NCI-H510A treated with DMSO at 0.1 percent for 48 hours (cell line): ENCODE measurements around the gene TECPR2.

ENCODE experiments used
- DNase-seq: peaks from one replicate; lab custom pipeline; 2025; lab: John Stamatoyannopoulos, UW

The TECPR2 gene

DNA sequence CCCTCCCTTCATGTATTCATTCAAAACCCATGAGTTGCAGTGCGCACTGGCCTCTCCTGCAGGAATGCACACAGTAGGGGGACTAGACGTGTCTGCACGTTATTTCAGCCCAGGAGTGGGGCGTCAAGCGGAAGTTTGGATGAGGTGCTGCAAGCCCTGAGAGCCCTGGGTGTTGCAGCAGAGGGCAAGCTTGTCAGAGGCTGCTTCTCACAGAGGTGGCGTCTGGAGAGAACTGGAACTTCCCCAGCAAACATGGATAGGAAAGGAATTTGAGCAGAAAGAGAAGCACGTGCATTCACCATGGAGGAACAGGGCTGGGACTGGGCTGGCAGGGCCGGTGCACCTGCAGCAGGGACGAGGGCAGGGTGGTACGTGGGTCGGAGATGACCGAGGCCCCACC, 64.9 kb downstream of the TECPR2 start:
- DNase-seq, result no peak

- no peak for DNase-seq
Measured at GRCh38 chr14:102430212-102430908, 67.6 kb downstream of the TECPR2 start.

DNA sequence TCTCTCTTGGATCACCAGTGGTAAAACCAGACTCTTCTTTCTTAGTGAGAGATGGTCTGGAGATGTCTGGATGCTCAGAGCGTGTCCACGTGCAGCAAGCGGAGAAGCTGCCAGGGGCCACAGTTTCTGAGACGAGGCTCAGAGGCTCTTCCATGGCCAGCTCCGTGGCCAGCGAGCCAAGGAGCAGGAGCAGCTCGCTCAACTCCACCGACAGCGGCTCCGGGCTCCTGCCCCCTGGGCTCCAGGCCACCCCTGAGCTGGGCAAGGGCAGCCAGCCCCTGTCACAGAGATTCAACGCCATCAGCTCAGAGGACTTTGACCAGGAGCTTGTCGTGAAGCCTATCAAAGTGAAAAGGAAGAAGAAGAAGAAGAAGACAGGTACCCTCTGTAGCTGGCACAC, 69.0 kb downstream of the TECPR2 start:
- no peak for DNase-seq

DNA sequence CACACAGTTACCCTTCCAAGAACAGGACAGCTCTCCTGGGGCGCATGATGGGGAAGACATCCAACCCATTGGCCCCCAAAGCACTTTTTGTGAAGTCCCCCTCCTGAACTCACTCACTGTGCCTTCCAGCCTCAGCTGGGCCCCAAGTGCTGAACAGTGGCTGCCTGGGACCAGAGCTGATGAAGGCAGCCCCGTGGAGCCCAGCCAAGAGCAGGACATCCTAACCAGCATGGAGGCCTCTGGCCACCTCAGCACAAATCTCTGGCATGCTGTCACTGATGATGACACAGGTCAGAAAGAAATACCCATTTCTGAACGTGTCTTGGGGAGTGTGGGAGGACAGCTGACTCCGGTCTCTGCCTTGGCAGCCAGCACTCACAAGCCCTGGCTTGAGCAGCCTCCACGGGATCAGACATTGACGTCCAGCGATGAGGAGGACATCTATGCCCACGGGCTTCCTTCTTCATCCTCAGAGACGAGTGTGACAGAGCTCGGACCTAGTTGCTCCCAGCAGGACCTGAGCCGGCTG, 72.0 kb downstream of the TECPR2 start:
- no peak for DNase-seq

DNA sequence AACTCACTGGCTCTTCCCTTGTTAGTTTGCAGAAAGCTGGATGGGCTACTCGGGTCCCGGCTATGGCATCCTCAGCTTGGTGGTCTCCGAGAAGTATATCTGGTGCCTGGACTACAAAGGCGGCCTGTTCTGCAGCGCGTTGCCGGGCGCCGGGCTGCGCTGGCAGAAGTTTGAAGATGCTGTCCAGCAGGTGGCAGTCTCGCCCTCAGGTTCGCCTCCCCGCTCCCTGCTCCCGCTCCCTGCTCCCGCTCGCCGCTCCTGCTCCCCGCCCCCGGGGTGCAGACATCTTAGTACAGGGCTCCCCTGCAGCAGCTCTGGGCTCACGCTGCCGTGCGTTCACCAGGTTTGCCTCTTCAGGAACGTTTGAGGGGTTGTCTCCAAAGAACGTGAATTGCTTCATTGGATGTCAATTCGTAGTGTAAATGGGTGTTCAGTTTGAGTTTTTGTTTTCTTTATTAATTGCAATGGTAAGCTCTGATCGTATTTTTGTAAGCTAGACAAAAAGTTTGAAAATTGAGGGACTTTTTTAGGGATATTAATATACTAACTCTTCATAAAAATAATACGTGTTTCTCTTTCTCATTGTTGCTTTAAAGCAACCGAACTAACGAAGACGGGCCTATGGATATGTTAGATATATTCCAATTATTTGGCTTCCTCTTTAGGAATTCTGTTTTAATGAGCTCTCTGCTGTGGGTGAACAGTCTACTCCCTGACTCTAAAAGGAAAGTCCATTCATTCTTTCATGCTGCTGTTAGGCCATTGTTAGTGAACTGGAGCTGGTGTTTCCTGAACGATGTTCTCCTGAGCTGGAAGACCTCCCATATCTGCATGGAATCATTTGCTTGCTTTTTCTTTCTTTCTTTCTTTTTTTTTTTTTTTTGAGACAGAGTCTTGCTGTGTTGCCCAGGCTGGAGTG, 75.5 kb downstream of the TECPR2 start:
- peak; percentile 78 for DNase-seq

- DNase-seq, result no peak
Measured at GRCh38 chr14:102439556-102439955, 76.8 kb downstream of the TECPR2 start.

DNA sequence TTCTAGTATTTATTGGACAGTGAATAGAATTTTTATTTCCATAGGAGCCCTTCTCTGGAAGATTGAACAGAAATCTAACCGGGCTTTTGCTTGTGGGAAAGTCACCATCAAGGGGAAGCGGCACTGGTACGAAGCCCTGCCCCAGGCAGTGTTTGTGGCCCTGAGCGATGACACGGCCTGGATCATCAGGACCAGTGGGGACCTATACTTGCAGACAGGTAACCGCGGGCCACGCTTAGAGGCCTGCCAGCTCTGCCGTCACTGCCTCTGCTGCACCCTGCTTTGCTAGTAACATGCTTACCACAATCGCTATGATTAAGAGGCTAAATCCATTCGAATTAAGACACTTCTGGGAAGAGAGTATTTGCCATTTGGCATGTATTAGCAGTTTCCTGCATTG, 77.7 kb downstream of the TECPR2 start:
- DNase-seq, result no peak

DNA sequence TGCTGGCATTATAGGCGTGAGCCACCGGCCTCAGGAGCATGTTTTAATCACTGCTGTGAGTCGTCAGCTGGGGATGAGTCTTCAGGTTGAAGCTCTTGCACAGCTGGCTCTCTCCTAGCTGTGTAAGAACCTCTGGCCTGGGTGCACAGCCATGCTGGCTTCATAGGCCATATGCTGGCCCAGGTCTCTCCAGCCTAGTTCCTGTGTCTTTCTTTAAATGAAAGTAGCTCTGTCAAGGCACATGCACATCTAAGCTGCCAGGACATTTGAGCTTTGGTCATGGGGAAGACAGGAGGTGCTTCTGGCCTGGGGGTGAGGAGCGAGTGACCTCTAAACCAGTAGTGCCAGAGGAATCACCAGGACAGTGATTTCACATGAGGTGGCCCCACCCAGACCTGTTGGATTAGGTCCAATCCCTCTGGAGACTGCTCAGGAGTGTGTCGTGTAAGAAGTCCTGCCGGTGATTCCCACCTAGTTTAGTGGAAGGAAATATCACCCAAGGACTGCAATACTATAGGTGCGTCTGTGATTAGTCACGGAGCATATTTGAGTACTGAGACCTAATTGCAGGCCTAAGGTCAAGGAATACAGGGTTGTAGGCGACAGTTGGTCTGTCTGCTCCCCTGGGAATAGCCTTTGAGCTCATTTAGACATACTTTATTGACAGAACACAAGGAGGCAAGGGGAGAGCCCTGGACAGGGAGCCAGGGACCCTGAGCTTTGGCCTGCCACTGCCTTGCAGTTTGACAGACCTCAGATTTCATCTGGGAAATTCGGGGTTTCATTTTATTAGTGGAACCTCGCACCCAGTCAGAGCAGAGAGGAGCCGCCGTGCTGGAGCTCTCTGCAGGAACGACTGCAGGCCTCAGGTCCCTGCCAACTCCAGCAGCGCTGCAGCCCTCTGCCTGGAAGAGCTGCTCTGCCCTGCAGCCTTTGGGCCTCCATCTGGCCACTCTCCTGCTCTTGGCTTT, 79.8 kb downstream of the TECPR2 start:
- no peak for DNase-seq

- no peak for DNase-seq
Measured at GRCh38 chr14:102445066-102445465, 82.3 kb downstream of the TECPR2 start.

- no peak for DNase-seq
Measured at GRCh38 chr14:102445641-102446040, 82.9 kb downstream of the TECPR2 start.

GRCh38 chr14:102450206-102451063, 87.7 kb downstream of the TECPR2 start:
- DNase-seq, result no peak

GRCh38 chr14:102451064-102451352, 88.3 kb downstream of the TECPR2 start:
- DNase-seq, result no peak

GRCh38 chr14:102452302-102452701, 89.6 kb downstream of the TECPR2 start:
- no peak for DNase-seq

DNA sequence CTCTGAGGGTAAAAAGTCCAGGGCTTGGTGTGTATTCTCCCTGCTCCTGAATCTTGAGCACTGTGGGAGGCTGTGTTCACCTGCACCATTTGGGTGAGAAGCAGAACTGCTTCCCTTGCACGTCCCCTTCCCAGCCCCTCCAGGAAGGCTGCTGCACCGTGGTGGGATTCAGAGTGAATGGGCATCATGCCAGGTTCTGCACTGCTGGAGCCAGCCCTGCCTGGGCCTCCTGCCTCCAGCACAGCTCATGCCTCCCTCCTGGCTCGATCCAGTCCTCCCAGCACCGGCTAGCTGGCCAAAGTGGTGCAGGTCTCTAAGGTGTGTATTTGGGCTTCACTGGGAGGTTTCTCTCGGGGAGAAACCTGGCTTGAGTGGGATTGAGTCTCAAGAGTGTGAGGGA, 92.0 kb downstream of the TECPR2 start:
- DNase-seq, result no peak

DNA sequence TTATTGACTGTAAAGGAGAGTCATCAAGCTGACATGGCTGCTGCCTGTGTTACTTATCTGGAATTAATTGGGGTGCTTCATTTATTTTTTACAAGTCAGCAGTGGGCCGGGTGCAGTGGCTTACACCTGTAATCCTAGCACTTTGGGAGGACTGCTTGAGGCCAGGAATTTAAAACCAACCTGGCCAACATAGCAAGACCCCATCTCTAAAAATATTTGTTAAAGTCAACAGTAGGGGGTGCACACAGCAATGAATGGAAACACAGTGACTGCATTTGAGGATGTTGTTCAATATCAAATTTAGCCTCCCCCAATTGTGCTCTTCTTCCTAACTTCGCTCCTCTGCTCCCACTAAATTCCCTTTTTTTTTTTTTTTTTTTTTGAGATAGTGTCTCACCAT, 94.8 kb downstream of the TECPR2 start:
- no peak for DNase-seq

DNA sequence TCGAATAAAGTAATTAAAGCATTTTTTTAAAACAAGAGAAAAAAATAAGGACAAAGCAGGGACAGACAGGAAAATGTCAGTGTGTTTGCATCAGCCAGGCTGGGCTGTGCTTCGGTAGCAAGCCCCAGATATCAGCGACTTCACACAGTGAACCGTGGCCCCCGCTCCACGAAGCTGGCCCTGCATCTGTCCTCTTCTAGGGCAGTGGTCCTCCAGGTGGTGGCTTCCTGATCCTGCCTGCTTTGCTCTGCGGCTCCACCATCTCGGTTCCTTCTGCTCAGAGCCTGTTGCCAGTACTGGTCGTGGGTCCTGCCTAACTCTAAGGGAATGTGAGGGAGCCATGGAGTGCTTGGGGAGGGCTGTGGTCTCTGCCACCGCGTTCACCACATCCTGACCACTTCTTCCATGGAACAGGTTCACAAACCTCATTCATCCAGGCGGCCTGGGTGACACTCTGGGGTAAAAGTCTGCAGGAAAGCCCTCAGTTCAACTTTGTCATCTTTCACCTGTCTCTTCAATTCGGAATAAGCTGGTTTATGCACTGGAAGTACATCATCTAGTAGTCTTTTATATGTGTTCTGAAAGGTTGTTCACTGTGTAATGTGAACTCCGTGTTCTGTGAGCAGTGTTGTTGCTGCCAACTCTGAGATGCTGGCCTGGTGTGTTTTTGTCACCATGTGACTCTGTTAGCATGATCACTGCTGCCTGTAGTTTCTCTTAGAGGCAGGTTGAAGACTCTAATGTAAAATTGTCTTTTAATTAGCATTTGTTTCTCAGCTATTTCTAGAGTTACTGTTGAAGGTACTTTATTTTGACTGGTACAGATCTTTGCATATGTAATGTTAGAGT, 99.0 kb downstream of the TECPR2 start:
- no peak for DNase-seq

DNA sequence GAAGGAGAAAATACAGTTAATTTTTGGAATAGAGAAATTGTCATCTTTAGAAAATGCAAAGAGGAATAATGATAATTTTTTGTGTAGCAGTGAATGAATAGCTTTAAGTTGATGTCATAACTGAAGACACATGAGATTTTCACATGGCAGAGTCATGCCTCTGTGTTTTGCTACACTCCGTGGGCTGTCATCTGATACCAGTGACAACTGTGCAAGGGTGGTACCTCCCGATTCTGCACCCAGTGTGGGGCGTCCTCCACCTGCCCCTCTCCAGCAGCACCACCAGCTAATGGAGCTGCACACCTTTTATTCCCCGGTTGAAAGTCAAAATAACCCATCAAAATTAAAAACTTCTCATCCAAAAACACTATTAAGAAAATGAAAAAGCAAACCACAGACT, 99.7 kb downstream of the TECPR2 start:
- no peak for DNase-seq

- DNase-seq, result no peak
Measured at GRCh38 chr14:102464006-102464405, 101.3 kb downstream of the TECPR2 start.

DNA sequence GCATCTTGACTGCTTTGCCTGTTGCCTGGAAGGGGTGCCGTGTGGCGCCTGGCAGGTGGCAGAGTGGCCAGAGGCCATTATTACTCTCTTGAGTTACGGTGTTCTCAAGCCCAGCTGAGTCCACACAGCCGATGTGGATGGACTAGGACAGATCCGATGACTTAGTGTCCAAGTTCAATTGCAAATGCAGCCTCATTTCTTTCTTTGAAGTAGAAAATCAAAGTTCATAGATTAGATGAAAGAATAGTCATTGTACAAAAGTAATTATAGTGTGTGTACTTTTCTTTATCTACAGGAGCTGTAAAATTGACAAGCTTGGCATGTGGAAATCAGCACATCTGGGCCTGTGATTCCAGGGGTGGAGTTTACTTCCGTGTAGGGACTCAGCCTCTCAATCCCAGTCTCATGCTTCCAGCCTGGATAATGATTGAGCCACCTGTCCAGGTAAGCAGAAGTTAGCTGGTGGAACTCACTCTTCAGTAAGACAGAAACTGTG, 102.2 kb downstream of the TECPR2 start:
- DNase-seq, result peak; percentile 45

DNA sequence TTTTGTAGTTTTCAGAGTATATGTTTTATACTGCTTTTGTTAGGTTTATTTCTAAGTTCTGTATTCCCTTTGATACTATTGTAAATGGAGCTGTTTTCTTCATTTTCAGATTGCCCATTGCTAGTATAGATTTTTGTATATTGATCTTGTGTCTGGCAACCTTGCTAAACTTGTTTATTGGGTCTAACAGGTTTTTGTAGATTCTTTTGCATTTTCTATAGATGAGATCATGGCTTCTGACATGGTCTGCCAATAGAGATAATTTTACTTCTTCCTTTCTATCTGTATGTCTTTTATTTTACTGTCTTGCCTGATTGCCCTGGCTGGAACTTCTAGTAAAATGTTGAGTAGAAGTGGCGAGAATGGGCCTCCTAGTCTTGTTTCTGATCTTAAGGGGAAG, 106.5 kb downstream of the TECPR2 start:
- DNase-seq, result no peak
